ENCODE data around the gene SOCS7. TPM values are rescaled to one million over a fixed set of nuclear protein-coding genes. Genes with fewer than 3 reads are reported as not detected.

SOCS7 gene
- total RNA-seq, 1 donor from 2014 or later, result 17.8 TPM

GRCh38 chr17:38357486-38358123 is 6.0 kb downstream of the SOCS7 start:
- intact Hi-C loops (cut with DNase I), result loop anchor here (10.0 kb wide), 2 partner anchors 127 to 307 kb away; no protein-coding TSS in a partner anchor
- DNase-seq (ENCODE audit: low spot score), result no peak

GRCh38 chr17:38358586-38359513 is 7.2 kb downstream of the SOCS7 start:
- DNase-seq (ENCODE audit: low spot score), result no peak
- intact Hi-C loops (cut with DNase I), result loop anchor here (10.0 kb wide), 2 partner anchors 126 to 306 kb away; no protein-coding TSS in a partner anchor

- intact Hi-C loops (cut with DNase I), result no loop called here
These were observed 10.2 kb downstream of the SOCS7 start for GRCh38 chr17:38361694-38362465.

GRCh38 chr17:38363016-38363415 is 11.4 kb downstream of the SOCS7 start:
- DNase-seq (ENCODE audit: low spot score), result no peak
- intact Hi-C loops (cut with DNase I), result no loop called here

More at GRCh38 chr17:38361694-38362465, 10.2 kb downstream of the SOCS7 start:
- no peak for DNase-seq (ENCODE audit: low spot score)

- intact Hi-C loops (cut with DNase I), result no loop called here
- no peak for DNase-seq (ENCODE audit: low spot score)
These were observed 13.1 kb downstream of the SOCS7 start for GRCh38 chr17:38364741-38365140.

- no peak for DNase-seq (ENCODE audit: low spot score)
- intact Hi-C loops (cut with DNase I), result no loop called here
These were observed 17.7 kb downstream of the SOCS7 start for GRCh38 chr17:38369124-38369886.

GRCh38 chr17:38379448-38379847 is 27.8 kb downstream of the SOCS7 start:
- intact Hi-C loops (cut with DNase I), result no loop called here
- DNase-seq (ENCODE audit: low spot score), result no peak

GRCh38 chr17:38395090-38395489 is 43.4 kb downstream of the SOCS7 start:
- DNase-seq (ENCODE audit: low spot score), result no peak
- intact Hi-C loops (cut with DNase I), result no loop called here

- intact Hi-C loops (cut with DNase I), result no loop called here
These were observed 45.6 kb downstream of the SOCS7 start for GRCh38 chr17:38397227-38397626.

GRCh38 chr17:38400286-38400685 is 48.6 kb downstream of the SOCS7 start:
- DNase-seq (ENCODE audit: low spot score), result no peak
- intact Hi-C loops (cut with DNase I), result no loop called here

More at GRCh38 chr17:38397227-38397626, 45.6 kb downstream of the SOCS7 start:
- DNase-seq (ENCODE audit: low spot score), result no peak

- no peak for DNase-seq (ENCODE audit: low spot score)
- intact Hi-C loops (cut with DNase I), result no loop called here
These were observed 49.8 kb downstream of the SOCS7 start for GRCh38 chr17:38401459-38401858.

GRCh38 chr17:38402897-38403296 is 51.3 kb downstream of the SOCS7 start:
- intact Hi-C loops (cut with DNase I), result no loop called here
- no peak for DNase-seq (ENCODE audit: low spot score)

- DNase-seq (ENCODE audit: low spot score), result no peak
- intact Hi-C loops (cut with DNase I), result no loop called here
These were observed 51.8 kb downstream of the SOCS7 start for GRCh38 chr17:38403491-38403890.

- intact Hi-C loops (cut with DNase I), result no loop called here
- DNase-seq (ENCODE audit: low spot score), result no peak
These were observed 52.7 kb downstream of the SOCS7 start for GRCh38 chr17:38404174-38404943.

GRCh38 chr17:38405654-38406053 is 54.0 kb downstream of the SOCS7 start:
- DNase-seq (ENCODE audit: low spot score), result no peak
- intact Hi-C loops (cut with DNase I), result no loop called here

GRCh38 chr17:38410201-38410600 is 58.6 kb downstream of the SOCS7 start:
- intact Hi-C loops (cut with DNase I), result no loop called here

GRCh38 chr17:38415250-38416194 is 63.9 kb downstream of the SOCS7 start:
- no peak for DNase-seq (ENCODE audit: low spot score)

More at GRCh38 chr17:38410201-38410600, 58.6 kb downstream of the SOCS7 start:
- no peak for DNase-seq (ENCODE audit: low spot score)

More at GRCh38 chr17:38415250-38416194, 63.9 kb downstream of the SOCS7 start:
- intact Hi-C loops (cut with DNase I), result no loop called here

Measured in cardiac septum (tissue), 1 donor.